Kidney epithelial cell (primary cell): ENCODE results near the gene PBRM1. TPM values are rescaled to one million over a fixed set of nuclear protein-coding genes. Genes with fewer than 3 reads are reported as not detected.
A peak's percentile ranks its signal among the peaks of the same experiment; 100 is the strongest.

Source experiments
- DNase-seq: peaks from one replicate; pipeline ENCODE4 v3.0.0-alpha.2; 2010; ENCODE audit warnings: low read depth
- H3K27me3 ChIP-seq: 2 replicates; pipeline ENCODE4 v1.6.0; 2011; ENCODE audit warnings: low read length; ENCODE audit not compliant: control insufficient read depth, insufficient read depth
- H3K36me3 ChIP-seq: 2 replicates; pipeline ENCODE4 v1.5.1; 2011; ENCODE audit warnings: low read length; ENCODE audit not compliant: control insufficient read depth, insufficient read depth
- H3K4me3 ChIP-seq: 2 replicates; pipeline ENCODE4 v1.5.1; 2011; ENCODE audit warnings: low read depth, mild to moderate bottlenecking, control low read depth, low read length
- total RNA-seq: library from RNA; depleted of rRNA; stranded (reverse); fragments of >200 nt; gene quantifications from 2 replicates; pipeline ENCODE4 v1.2.3, GENCODE V29; 2015
- TF ChIP-seq, protein P1 (sequence below): IDR thresholded peaks from 2 replicates; pipeline ENCODE4 v1.5.1; 2011; ENCODE audit warnings: mild to moderate bottlenecking, moderate library complexity, low read length, control low read depth, inconsistent platforms; ENCODE audit not compliant: insufficient read depth, poor library complexity, severe bottlenecking

Gene PBRM1
- total RNA-seq, 1 donor from 2014 or later: 89.5 TPM

DNA sequence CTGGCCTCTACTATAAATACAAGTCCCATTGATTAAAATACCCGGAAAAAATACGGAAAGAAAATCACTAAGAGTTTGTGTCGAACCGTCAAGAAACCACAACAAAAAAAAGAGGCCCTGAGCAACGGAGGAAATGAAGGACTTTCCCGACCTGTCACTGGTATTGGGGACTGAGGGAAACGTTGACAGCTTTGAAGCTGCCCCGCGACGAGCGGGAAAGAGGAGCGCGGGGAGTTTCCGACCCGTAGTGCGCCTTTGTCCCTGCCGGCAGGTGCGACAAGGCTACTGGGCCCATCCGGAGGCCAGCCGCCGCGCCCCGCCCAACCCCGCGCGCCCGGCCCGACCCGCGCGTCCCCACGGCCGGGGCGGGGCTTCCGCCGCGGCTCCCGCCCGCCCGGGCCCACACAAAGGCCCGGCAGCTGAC lies 416 bp downstream of the PBRM1 start:
- DNase-seq: no peak
- Histone ChIP-seq H3K27me3 (no peaks in the 10 kb centered on the region), H3K36me3 (peaks cover 6% of the 10 kb centered on the region), H3K4me3 (peak overlapping the region; percentile 74)
- TF ChIP-seq, protein P1, sequence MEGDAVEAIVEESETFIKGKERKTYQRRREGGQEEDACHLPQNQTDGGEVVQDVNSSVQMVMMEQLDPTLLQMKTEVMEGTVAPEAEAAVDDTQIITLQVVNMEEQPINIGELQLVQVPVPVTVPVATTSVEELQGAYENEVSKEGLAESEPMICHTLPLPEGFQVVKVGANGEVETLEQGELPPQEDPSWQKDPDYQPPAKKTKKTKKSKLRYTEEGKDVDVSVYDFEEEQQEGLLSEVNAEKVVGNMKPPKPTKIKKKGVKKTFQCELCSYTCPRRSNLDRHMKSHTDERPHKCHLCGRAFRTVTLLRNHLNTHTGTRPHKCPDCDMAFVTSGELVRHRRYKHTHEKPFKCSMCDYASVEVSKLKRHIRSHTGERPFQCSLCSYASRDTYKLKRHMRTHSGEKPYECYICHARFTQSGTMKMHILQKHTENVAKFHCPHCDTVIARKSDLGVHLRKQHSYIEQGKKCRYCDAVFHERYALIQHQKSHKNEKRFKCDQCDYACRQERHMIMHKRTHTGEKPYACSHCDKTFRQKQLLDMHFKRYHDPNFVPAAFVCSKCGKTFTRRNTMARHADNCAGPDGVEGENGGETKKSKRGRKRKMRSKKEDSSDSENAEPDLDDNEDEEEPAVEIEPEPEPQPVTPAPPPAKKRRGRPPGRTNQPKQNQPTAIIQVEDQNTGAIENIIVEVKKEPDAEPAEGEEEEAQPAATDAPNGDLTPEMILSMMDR: no peak

DNA sequence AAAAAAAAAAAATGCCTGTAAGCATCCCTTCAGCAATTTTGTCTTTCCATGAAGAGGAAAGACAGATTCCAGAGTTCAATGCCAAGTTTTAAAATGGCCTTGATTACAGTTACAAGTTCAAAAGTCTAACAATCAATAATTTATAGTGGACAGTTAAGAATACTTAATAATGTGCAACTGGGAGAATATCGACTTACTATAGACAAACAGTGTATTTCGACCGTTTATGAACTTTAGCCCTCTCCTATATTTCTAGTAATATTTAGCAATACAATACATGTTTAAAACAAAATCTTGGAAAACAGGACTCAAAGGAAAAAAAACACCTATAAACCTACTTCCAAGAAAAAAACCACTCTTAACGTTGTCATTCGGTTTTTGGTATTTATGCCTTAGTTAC lies 1.5 kb downstream of the PBRM1 start:
- TF ChIP-seq, protein P1: no peak
- Histone ChIP-seq H3K36me3 (peaks cover 9% of the 10 kb centered on the region), H3K4me3 (peak overlapping the region; percentile 74), H3K27me3 (no peaks in the 10 kb centered on the region)
- no peak for DNase-seq

DNA sequence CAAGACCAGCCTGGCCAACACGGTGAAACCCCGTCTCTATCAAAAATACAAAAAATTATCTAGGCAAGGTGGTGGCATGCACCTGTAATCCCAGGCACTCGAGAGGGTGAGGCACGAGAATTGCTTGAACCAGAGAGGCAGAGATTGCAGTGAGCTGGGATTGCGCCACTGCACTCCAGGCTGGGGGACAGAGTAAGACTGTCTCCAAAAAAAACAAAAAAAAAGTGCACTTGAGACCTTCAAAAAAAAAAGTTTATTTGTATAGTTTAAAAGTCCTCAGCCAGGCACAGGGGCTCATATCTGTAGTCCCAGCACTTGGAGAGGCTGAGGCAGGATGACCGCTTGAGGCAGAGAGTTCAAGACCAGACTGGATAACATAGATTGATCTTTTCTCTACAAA lies 2.1 kb downstream of the PBRM1 start:
- Histone ChIP-seq H3K27me3 (no peaks in the 10 kb centered on the region), H3K36me3 (peaks cover 7% of the 10 kb centered on the region), H3K4me3 (no peak overlapping the region)
- DNase-seq: no peak
- TF ChIP-seq, protein P1: no peak

DNA sequence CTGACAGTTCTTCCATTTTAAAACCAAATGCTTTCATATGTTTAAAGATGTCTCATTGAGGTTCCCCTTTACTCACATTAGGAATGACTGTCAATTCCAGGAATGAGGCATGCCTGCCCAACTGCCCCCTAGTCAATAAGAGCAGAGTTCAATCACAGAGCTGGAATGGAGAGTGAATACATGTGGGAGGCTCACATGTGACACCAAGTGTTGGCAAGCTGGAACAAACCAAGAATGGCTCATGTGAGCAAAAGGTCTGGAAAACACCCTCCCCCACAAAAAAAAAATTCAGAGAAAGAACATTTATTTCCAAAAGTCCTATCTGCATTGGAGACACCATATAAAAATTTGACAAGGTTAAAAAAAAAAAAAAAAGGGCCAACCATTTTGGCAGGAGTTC lies 3.7 kb downstream of the PBRM1 start:
- Histone ChIP-seq H3K36me3 (peaks cover 3% of the 10 kb centered on the region), H3K27me3 (no peaks in the 10 kb centered on the region), H3K4me3 (no peak overlapping the region)
- TF ChIP-seq, protein P1: peak; percentile 41
- peak; percentile 56 for DNase-seq

DNA sequence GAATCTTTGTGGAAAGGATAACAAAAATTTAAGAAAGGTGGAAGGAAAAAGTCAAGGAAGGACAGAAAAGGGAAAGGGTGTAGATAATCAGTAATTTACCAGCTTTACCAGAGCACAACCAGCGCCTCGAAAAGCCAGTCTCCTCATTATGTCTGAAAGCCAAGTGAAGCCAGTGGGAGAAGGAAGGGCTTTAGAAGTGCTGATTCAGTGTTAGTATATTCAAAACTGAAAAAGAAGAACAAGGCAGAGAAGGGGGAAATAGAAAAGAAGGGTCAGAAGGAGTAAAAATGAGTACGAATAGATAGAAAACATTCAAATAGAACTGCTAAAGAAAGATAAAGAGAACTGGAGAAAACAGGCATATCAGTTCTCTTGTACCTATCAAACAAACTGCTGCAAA lies 4.1 kb downstream of the PBRM1 start:
- H3K27me3 ChIP-seq: no peaks in the 10 kb centered on the region
- TF ChIP-seq, protein P1: no peak
- peaks cover 3% of the 10 kb centered on the region for H3K36me3 ChIP-seq
- H3K4me3 ChIP-seq: no peak overlapping the region
- DNase-seq: no peak

DNA sequence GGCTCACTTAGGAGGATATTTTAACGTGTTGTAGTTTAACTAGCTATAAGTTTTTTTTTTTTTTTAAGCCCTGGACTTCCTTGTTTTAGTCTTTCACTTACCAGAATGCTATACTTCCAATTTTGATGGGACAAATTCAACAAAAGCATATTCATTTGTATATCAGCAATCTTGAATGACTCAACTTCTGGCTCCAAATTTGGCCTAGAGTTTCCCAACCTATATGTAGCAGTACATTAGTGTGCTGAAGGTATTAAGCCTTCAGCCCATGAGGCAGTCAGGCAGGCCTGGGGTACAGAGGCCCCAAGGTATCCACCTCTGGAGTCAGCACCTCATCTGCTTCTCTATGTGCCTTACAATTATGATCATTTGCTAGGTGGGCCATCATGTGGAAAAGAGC lies 5.9 kb downstream of the PBRM1 start:
- Histone ChIP-seq H3K27me3 (no peaks in the 10 kb centered on the region), H3K4me3 (no peak overlapping the region), H3K36me3 (peaks cover 5% of the 10 kb centered on the region)
- TF ChIP-seq, protein P1: no peak
- DNase-seq: no peak
